ENCODE data around the gene TRIM56.
"Not testable (repeated sequence)": the region's sequence is repeated elsewhere in the genome, so short reads cannot be mapped to it uniquely, and the experiment has no call there.

Gene TRIM56

DNA sequence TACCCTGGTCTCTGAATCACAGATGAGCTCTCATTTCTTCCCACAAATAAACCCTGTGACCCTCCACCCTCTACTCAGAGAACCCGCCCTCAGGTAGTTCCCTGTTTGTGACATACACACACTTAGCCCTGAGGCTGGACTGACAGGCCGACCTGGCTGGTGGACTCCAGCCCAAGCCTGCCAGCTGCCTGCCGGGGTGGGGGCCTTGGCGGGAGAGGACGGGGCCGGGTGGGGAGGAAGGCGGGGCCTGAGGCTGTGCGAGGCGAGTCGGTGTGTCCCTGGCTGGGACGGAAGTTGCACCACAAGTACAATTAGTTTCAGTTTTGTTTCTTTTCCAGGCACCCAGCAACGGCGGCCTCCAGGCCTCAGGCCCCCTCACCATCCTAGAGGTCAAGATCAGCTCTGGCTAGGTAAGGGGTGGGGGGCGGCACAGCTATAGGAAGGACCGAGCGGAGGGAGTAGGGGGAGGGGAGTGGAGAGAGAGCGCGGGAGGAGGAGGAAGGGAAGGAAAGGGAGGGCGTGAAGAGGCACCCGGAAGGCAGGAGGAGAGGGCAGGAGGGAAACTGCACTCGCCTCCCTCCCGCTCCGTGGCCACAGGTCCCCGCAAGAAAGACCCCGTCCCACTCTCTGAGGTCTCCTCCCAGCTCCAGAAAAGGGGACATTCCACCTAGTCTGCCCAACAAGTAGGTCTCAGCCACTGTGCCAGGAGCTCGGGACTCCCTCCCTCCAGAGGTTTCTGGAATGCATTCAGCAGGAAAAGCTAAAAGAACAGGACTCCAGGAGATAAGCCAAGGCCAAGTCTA, at the start of gene TRIM56:
Gene TRIM56 (plus strand): TSS at position 320 of the 803 bp plus-strand sequence. CDS start 1,832 bp downstream, outside the sequence.
- DNase-seq (ENCODE audit: low read depth) = peak; percentile 55

- no peak for DNase-seq (ENCODE audit: low read depth)
Observed at GRCh38 chr7:101035941-101036340, 49.3 kb upstream of the TRIM56 start.

DNA sequence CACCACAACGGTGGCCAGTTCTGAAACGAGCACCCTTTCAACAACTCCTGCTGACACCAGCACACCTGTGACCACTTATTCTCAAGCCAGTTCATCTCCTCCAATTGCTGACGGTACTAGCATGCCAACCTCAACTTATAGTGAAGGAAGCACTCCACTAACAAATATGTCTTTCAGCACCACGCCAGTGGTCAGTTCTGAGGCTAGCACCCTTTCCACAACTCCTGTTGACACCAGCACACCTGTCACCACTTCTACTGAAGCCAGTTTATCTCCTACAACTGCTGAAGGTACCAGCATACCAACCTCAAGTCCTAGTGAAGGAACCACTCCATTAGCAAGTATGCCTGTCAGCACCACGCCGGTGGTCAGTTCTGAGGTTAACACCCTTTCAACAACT, 44.0 kb upstream of the TRIM56 start:
- DNase-seq (ENCODE audit: low read depth) = not testable (repeated sequence)

- peak; percentile 18 for DNase-seq (ENCODE audit: low read depth)
Observed at GRCh38 chr7:101058355-101058754, 26.9 kb upstream of the TRIM56 start.

DNA sequence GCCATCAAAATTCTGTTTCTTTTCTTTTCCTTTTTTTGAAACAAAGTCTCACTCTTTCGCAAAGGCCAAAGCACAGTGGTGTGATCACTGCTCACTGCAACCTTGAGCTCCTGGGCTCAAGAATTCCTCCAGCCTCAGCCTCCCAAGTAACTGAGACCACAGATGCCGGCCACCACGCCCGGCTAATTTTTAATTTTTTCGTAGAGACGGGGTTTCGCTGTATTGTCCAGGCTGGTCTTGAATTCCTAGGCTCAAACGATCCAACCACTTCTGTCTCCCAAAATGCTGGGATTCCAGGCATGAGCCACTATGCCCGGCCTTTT, 25.7 kb upstream of the TRIM56 start:
- DNase-seq (ENCODE audit: low read depth) = no peak

DNA sequence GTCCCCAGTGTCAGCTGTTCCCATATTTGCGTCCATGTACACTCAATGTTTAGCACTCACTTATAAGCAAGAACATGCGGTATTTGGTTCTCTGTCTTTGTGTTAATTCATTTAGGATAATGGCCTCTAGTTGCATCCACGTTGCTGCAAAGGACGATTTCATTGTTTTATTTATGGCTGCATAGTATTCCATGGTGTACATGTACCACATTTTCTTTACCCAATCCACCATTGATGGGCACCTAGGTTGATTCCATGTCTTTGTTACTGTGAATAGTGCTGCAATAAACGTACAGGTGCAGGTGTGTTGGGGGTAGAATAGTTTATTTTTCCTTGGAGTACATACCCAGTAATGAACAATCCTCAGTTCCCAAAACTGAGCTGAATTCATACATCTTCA, 24.3 kb upstream of the TRIM56 start:
- no peak for DNase-seq (ENCODE audit: low read depth)

DNA sequence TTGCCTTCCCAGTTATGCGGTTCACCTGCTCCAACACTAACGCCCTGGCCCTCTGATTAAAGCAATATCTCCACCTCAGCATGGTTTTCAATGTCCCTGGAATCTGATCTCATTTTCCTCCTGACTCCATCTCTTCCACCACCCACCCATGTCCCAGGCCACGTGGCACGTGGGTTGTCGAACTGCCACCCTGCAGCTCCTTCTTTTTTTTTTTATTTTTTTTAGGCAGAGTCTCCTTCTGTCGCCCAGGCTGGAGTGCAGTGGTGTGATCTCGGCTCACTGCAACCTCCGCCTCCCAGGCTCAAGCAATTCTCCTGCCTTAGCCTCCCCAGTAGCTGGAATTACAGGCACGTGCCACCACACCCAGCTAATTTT, 21.1 kb upstream of the TRIM56 start:
- not testable (repeated sequence) for DNase-seq (ENCODE audit: low read depth)

DNA sequence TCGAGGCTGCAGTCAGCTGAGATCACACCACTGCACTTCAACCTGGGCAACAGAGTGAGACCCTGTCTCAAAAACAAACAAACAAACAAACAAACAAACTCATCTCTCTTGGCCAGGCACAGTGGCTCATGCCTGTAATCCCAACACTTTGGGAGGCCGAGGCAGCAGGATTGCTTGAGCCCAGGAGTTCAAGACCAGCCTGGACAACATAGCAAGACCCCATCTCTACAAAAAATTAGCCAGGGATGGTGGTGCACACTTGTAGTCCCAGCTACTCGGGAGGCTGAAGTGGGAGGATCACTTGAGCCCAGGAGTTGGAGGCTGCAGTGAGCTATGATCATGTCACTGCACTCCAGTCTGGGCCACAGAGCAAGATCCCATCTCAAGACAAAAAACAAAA, 20.1 kb upstream of the TRIM56 start:
- DNase-seq (ENCODE audit: low read depth) = not testable (repeated sequence)

DNA sequence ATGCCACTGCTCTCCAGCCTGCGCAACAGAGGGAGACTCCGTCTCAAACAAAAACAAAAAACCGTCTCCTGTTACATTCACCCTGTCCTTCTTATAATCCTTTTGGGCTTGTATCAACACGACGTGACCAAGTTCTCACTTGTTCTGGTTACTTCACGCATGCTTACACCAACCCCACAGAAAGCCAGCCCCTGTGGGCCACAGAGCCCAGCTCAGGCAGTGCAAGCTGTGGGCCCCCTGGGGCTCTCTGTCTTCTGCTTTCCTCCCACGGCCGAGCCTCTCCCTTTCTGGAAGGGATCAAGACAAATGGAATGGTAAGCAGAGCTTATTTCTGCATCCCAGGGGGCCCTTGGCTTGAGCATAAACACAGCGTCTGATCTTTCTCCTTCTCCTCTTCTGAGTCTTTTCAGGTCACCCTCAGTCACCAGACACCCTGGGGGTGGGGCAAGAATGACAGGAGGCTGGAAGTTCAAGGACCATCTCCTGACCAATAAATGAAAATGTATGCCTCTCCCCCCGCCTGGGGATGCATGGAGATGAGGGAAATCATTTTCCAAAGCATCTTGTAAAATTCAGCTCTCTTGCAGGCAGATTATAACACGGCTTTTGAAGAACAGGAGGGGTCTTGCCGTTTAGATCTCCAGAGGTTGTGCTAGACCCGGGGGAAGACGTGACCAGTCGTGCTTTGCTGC, 19.0 kb upstream of the TRIM56 start:
- DNase-seq (ENCODE audit: low read depth) = peak; percentile 10

DNA sequence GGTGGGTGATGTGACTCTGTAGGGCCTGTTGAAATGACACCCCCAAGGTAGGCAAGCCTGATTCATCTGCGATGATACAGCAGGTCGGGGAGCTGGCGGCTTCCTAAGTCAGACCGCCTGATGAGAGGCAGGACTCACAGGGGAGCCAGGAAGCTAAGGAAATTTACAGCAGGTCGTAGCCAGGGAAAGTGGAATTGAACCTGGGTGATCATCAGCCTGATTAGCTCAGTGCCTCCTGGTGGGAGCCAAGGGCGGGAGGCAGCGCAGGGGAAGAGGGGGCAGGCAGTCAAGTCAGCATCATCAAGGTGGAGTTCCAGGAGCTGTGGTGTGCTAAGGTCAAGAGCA, 18.5 kb upstream of the TRIM56 start:
- DNase-seq (ENCODE audit: low read depth) = no peak

- DNase-seq (ENCODE audit: low read depth) = no peak
Observed at GRCh38 chr7:101068401-101068800, 16.9 kb upstream of the TRIM56 start.

GRCh38 chr7:101071362-101072104, 13.7 kb upstream of the TRIM56 start:
- not testable (repeated sequence) for DNase-seq (ENCODE audit: low read depth)

DNA sequence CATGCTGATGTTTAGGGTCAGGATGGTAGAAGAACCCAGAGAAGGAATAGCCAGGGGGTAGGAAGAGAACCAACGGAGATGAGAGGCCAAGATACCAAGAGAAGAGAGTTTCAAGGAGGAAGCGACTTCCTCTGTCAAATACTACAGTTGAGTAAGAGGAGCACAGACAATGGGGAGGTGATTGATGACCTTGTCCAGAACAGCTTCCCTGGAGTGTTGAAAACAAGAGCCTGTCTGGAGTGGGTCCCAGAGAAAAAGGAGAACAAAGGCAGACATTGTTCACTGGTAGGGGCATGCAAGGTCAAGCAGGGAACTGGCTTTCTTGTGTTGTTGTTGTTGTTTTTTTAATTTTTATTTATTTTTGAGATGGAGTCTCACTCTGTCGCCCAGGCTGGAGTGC, 9.6 kb upstream of the TRIM56 start:
- DNase-seq (ENCODE audit: low read depth) = no peak

GRCh38 chr7:101076183-101076582, 9.1 kb upstream of the TRIM56 start:
- DNase-seq (ENCODE audit: low read depth) = not testable (repeated sequence)

GRCh38 chr7:101077303-101078086, 7.8 kb upstream of the TRIM56 start:
- DNase-seq (ENCODE audit: low read depth) = no peak

GRCh38 chr7:101081432-101081831, 3.8 kb upstream of the TRIM56 start:
- no peak for DNase-seq (ENCODE audit: low read depth)

- DNase-seq (ENCODE audit: low read depth) = no peak
Observed at GRCh38 chr7:101084865-101085161, 468 bp upstream of the TRIM56 start.

GRCh38 chr7:101087334-101088068, 2.2 kb downstream of the TRIM56 start:
- no peak for DNase-seq (ENCODE audit: low read depth)

- DNase-seq (ENCODE audit: low read depth) = no peak
Observed at GRCh38 chr7:101088069-101088425, 2.8 kb downstream of the TRIM56 start.

GRCh38 chr7:101088858-101089529, 3.7 kb downstream of the TRIM56 start:
- DNase-seq (ENCODE audit: low read depth) = no peak

DNA sequence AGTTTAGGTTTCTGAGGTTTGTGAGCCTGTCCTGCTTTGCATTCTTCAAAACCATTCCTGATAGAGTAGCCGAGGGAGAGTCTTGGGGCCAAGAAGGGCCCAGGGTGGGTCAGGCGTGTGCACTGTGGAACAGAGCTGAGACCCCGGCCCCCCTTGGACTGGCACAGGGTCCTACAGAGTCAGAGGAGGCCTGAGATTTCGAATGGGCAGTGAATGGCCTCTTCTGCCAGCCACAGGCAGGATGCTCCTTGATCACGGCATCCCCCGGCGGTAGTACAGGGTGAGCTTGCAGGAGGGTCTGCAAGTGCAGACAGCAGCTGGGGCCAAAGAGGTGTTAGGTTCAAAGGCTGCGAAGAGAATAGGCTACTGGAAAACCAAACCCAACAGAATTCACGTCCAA, 4.6 kb downstream of the TRIM56 start:
- DNase-seq (ENCODE audit: low read depth) = no peak
